HT-29 (cell line): ENCODE data around the gene SMAD7. TPM values are rescaled to one million over a fixed set of nuclear protein-coding genes. Genes with fewer than 3 reads are reported as not detected.
A peak's percentile ranks its signal among the peaks of the same experiment; 100 is the strongest.

Source experiments
- DNase-seq: peaks from one replicate; pipeline ENCODE4 v3.0.0-alpha.2; 2015; ENCODE audit warnings: low spot score
- total RNA-seq: library from RNA; depleted of rRNA; stranded (reverse); fragments of >200 nt; shearing (Covaris generic); gene quantifications from 2 replicates; pipeline ENCODE4 v1.2.3, GENCODE V29; 2014

Gene SMAD7
- total RNA-seq, 1 experiment from 2014 or later = 72.3 TPM

DNA sequence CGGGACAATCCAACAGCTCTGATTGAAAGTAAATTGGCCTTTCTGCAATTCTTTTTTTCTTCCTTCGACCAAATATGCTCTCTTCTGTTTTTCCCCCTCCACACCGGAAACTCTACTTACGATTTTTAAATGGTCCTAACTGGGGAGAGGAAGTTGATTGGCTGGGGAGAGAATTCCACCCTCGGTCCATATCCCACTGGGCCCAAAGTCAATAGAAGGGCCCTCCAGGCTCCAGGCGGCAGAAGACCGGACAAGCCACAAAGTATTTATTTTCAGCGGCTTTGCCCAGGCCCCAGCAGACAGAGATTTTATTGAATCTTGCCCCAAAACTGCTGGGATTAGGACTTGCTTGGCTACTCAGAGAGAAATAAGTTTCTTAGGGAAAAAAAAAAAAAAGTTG, 37.1 kb upstream of the SMAD7 start:
- DNase-seq = no peak

DNA sequence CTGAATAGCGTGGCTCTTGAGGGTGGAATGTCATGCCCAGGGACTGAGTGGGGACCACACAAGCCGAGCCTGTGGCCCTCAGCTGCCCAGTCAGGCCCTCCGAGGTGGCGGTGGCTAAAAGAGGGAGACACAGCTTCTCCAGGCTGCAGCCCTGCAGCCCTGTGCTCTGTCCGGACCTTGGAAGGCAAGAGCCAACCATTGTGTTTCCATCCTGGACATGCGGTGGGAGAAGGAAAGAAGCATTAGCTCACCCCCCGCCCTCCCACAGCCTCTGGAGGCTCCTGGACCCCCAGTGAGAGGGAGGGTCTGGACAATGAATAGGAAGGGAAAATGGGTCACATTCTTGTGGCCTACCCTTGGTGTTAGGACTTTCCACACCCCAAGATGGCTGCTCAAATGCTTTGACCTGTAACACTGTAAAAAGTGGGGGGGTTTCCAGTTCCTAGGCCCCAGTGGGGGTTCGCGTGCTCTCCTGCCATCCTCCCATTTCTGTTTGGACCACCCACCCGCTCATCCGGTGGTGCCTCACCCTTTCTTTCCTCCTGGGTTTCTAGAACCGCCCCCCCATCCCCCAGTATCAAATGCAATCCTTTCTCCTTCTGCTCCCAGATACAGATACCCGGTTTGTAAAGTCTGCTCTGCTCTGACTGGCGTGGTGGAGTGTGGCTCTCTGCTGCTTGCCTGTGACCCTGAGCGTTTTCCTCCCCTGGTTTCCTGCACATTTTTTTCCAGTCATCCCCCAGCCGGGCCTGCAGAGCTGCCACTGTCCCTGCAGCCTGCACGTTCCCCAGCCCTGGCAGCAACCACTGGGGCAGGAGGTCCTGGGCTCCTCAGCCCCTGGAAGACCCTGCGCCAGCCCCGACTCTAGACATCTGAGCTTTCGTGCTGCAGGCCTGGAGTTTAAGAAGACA, 36.3 kb upstream of the SMAD7 start:
- no peak for DNase-seq

DNA sequence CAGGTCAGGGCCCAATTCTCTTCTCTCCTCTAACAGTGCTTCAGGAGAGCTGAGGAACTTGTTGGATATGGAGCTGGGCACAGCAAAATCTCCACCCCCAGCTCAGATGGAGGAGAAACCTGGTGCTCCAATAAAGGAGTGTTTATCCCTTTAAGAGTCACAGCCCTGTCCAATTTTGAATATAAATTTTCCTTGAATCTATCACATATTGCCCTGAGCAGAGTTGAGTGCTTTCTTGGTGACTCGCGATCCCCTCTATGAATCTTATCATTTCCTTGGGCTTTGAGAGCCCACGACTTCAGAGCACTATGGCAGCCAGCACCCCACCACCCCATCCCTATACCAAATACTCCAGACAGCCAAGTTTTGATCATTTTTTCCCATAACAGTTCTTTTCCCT, 34.4 kb upstream of the SMAD7 start:
- DNase-seq = no peak

DNA sequence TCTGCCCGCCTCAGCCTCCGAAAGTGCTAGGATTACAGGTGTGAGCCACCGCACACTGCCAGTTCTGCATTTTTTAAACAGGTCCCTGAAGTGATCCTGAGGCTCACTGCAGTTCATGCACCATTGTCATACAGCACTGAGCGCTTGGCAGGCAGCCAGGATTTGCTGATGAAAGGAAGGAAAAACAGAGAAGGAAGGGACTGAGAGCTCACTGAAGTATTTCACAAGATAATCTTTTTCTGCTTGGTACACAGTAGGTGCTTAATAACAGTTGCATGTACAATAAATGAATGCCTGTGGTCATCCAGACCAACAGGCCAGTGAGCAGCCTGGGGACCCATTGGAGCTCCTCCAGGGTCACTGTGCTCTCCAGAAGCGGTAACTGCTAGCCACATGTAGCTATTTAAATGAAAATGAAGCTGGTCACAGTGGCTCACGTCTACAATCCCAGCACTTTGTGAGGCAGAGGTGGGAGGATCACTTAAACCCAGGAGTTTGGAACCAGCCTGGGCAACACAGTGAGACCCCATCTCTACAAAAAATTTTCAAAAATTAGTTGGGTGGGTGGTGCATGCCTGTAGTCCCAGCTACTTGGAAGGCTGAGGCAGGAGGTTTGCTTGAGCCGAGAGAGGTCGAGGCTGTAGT, 33.1 kb upstream of the SMAD7 start:
- no peak for DNase-seq

DNA sequence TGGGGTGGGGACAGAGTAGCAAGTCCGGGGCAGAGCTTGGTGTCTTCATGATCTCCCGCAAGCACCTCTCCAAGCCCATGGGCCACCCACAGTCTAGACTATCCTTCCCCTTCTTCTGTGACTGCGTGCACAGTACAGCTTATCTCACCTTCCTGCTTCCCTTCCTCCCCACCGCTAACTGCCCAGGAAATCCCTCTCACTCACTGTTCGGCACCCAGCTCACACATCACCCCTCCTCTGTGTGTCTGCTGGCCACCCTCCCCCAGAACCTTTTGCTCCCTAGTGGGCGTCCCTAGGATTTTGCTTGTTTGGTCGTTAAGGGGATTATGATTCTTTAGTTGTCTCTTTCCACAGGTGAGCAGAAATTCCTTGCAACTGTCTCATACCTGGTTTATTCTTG, 31.5 kb upstream of the SMAD7 start:
- no peak for DNase-seq

DNA sequence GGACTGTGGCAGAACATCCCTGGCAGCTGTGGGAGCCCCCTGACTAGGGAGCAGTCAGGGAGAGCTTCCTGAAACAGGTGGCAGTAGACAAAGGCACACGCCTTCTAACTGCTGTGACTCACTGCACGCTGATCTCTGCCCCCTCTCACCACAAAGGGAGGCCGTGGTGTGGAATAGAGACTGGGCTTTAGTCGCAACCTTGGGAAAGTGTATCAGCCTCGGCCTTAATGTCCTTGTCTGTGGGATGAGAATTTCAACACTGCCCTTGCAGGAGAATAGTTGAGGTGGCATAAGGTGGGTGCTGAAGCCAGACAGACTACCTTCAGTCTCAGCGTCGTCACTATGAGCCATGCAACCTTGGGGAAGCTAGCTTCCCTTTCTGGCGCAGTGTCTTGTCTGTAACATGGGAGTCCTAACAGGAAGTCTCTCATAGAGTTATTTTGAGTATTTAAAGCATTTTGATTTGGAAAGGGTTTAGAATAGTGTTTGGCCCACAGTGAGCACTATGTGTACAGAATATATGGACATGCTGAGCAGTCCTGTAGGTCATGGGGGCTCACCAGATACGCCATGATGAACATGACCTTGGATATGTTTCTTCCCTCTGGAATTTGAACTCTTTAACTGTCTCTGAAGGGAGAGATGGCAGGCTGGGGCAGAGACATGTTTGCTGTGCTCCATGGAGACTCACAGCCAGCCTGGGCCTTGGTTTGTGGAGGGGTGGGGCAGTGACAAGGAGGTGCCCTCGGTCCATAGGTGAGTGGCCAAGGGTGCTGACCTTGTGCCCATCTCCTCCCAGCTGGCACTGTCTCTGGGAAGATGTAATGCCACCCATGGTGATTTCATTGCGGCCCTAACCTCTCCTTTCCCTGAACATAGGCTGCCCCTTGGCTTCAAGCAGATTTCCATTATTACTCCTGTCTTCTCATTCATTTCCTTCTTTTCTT, 29.5 kb upstream of the SMAD7 start:
- DNase-seq = no peak

DNA sequence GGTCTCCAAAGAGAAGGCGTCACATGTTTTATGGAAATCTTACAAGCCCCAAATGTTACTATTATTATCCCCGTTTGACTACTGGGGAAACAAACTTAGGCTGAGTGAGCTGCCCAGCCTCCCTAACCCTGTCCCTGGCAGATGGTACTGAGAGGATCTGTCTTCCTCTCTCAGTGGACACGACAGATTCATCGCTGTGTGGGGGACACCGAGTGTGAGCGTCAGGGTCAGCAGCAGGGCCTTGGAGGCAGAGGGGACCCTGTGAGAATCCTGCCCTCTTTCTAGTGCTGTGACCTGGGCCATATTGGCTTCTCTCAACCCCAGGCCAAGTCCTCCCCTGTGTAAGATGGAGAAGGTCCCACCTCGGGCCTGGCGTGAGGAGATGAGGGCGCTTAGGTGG, 27.1 kb upstream of the SMAD7 start:
- DNase-seq = no peak

DNA sequence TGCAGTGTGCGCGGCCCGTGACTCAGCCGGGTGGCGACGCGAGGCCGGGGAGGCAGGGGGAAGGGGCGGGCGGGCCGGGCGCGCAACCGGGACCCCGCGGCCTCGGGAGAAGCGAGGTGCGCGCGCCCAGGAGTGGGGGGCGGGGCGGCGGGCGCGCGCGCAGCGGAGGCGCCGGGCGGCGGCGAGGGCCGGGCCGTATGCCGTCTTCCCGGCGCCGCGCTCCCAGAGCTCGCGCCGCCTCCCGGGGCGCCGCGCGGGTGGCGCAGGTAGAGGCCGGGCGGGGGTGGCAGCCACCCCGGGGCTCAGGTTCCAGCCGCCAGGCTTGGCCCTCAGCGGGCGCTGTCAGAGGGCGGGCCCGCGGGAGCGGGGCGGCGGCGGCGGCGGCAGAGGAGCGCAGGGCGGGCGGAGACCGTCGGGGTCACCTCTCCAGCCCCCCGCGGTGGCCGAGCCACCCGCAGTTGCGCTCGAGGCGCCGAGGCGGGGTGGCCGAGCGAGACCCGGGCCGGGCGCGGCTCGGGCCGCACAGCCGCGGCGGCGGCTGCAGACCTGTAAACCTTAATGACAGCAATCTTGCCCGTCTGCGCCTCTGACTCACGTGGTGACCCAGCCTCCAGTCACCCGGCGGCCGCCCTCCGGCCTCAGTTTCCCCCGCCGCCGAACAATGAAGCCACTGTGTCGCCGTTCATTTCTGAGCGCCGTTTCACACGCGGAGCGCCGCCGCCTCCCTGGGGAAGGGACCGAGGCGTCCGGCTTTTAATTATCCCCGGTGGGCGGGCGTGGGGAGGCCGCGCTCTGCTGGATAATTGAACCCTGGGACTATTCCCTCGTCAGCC, 25.3 kb upstream of the SMAD7 start:
- DNase-seq = peak; percentile 56

DNA sequence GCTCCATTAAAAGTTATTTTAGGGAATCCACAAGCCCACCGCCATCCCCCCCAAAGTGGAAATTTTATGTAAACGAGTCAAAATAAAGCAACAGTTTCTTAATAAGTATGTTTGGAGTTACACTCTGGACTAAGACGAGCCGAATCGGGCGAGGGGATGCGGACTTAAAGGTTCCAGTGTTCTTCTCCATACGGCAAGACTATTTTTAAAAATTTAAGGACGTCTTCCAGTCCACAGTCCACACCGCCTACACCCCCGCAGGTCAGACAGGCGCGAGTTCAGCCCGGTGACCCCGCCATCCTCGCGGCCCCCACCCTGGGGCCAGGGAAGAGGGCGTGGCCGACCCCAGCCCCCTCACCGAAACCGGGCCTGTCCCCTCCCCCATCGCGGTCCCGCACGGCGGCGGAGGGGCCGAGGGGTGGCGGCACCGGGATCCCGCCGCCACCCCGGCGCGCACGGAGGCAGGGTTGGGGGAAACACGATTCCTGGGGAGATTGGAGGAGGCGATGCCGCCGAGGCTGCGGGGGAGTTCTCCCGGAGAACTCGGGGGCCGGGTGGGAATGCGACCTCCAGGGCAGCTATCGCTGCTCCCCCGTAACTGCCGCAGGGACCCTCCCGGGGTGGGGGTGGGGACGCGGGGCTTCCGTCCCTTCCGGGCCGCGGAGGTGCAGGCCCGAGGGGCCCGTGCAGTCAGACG, 24.5 kb upstream of the SMAD7 start:
- no peak for DNase-seq

DNA sequence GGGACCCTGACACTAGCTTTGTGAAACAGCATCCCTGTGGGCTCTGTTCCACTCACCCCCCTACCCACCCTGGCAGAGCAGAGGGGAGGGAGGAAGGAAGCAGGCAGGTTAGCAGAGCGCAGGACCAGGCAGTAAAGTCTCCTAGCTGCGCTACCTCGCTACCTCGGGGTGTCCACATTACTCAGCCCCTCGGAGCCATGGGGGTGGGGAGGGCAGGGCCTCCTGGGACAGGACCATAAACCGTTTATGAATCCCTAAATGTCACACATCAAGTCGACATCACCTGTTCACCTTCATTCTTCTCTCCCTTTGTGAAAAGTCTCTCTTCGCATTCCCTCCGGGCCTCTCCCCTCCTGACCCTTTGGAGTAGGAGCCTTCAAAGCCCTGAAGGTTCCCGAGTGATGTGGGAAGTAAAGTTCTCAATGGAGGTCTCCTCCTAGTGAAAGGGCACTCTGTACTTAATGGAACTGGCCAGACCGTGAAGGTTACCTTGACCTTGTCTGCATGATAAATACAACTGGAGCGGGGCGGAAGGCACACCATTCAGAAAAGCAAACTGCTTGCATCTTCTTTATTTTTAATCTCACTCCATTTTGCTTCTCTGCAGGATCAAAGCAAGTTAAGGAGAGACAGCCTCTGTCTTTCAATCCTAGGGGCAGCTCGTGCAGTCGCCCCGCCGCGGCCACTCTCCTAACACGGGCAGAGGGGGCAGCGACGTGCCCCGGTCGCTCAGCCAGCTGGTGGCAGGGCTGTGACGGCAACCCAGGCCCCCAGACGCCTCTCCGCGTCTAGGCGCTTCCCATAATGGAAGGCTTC, 23.7 kb upstream of the SMAD7 start:
- no peak for DNase-seq

DNA sequence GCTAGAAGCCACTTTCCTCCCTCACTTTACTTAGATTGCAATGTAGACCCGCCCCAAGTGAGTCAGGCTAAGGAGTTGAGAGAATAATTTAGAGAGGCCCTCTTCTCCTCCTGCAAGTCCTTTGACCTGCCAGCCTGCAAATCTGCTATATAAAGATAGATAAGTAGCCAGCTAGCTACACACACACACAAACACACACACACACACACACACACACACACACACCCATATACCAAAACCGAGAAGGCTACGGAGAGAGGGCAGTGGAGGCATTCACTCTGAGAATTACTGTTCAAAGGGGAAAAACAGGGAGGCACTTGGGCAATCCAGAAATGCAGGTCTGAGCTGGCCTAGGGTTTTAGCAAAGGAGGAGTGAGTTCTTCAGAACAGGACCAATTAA, 23.0 kb upstream of the SMAD7 start:
- DNase-seq = no peak

DNA sequence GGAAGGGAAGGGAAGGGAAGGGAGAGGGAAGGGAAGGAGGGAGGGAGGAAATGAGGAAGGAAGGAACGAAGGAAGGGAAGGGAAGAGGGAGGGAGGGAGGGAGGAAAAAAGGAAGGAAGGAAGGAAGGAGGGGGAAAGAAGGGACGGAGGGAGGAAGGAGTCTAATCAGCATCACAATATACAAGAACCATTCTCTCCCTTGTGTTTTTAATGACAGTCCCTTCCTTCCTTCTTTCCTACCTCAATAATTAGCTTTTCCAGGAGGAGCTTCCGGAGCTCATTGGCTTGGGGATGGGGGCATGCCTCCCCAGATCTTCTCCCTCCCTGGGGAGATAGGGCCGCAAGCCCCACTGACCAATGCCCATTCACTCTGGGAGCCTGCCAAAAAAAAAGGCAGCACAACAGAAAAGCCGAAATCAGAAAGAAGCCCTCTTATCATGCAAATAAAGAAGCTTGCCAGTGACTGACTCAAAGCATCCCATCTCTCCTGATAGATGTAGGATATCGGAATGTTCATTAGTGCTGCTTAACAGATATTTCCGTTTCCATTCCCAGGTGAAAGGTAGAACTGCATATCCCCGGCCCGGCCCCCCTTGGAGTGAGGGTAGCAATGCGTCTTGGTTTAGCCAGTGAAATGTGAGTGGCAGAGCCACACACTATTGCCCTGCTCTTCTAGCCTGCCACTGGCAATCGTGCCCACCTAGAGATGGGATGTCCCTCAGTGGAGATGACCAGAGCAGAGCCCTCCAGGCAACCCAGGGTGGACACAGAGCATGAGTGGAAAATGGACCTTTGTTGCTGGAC, 17.8 kb upstream of the SMAD7 start:
- no peak for DNase-seq

DNA sequence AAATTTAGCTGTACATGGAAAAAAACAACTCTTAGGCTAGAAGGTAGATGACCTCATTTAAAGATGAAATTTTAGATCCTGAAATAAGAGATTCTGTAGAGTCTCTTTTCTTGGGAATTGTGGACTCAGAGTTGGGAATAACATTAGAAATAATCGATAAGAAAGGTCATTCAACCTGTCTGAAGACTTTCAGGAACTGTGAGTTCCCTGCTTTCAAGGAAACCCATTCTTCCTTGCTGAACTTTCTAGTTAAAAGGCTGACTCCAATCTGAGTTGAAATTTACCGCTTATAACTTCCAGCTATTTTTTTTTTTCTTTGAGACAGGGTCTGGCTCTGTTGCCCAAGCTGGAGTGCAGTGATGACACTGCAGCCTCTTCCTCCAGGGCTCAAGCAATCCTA, 16.8 kb upstream of the SMAD7 start:
- no peak for DNase-seq

DNA sequence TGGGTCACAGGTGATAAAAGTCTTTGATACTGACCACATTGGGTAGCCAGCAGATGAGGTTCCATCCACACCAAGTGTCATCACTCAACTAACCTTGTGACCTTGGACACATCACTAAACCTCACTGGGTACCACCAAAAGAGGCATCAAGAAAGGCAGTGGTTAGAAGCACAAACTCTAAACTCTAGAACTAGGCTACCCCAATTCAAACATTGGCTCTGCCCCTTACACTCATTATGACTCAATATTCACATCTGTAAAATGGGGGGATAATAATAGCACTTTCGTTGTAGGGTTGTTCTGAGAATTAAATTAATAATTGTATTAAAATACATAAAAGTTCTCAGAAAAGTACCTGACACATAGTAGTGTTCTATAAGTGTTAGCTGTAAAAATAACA, 15.8 kb upstream of the SMAD7 start:
- DNase-seq = no peak

DNA sequence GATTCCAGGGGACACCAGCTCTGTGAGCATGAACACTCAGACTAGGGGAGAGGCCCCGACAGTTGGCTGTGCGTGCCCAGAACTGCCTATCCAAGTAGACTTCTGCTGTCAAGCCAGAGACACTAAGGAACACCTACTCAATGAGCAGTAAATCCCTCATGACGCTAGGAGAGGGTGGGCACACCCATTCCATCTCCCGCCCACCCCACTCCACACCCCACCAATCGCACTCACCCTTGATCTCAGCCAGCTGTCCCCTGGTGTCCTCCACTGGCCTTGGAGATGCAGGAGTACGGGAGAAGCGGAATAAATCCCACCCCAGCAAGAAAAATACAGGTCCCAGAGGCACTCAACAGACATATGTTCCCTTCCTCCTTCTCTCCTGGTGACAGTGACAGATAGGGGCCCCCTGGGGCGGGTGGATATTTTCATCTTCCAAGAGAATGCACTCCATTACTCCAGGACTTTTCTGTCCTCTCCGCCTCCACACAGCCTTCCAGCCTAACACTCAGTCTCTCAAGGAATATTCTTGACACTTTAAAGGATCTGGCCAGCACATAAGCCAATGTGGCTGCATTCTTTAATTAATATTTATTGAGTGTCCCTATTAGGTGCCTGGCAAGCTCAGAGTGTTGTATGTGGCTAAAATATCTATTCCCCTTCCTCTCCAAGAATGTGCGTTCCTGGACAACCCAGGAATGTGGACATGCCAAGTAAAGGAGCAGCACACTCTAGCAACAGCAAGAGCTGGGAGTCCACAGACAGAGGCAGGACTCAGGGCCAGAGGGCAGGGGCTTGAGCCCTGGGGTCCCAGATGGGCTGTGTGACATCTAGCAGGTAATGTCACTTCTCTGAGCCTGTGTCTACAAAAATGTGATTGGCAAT, 13.1 kb upstream of the SMAD7 start:
- DNase-seq = no peak

DNA sequence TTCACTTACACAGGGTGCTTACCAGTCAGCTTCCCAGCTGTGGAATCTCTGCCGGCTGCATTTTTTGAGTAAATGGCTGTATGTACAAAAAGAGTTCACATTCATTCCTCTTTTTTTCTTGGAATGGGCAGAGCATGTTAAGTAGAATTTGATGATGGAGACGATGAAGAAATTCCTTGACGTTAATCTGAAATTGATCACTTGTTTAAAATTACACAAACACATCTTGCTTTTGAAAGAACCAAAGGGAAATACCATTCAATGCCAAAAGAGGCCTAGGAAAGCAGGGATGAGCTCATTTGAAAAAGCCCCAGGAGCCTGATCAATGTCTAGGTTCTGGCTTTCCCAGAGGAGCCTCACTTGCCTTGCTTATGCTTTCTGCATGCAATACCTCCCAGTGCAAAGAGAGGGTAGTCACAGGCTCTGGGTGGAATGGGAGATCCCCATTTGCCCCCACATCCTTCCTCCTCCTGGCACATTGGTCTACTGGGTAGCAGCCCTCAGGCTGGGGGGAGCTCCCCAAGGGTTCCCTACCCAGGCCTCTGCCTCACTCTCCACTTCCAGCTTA, 12.3 kb upstream of the SMAD7 start:
- DNase-seq = no peak

DNA sequence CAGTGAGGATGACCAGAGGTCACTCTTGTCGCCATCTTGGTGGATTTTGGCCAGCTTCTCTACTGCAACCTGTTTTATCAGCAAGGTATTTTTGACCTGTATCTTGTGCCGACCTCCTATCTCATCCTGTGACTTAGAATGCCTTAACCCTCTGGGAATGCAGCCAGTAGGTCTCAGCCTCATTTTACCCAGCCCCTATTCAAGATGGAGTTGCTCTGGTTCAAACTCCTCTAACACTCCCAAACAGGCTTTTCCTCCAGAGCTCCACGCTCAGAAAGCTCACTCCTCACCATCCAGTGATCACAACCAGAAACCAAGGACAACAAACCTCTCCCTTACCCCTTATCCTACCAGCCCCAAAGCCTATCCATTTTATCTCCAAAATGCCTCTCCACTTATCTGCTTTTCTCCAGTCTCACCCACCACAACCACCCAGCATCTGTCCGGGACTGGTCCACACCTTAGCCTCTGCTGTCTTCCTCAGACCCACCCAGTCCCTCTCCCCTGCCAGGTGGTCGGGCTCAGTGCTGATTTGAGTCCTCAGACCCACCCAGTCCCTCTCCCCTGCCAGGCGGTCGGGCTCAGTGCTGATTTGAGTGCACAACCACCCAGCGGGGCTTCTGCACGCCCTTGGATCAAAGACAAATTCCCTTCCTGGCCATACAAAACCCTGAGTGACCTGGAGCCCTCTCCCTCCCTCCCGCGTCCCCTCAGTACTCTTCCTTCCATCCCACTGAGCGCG, 11.7 kb upstream of the SMAD7 start:
- DNase-seq = no peak
